Measurements from ENCODE around the gene CROCC2.
A peak's percentile ranks its signal among the peaks of the same experiment; 100 is the strongest.

The CROCC2 gene

GRCh38 chr2:240865391-240865790, 40.7 kb upstream of the CROCC2 start:
- no peak for DNase-seq (ENCODE audit: low read depth in 2 of 2)
- no peak overlapping the region for H3K4me3 ChIP-seq (replicated peaks in 1 of 2; ENCODE audit: low read depth in 2 of 2, low read length in 2 of 2)
- TF ChIP-seq, protein P1, sequence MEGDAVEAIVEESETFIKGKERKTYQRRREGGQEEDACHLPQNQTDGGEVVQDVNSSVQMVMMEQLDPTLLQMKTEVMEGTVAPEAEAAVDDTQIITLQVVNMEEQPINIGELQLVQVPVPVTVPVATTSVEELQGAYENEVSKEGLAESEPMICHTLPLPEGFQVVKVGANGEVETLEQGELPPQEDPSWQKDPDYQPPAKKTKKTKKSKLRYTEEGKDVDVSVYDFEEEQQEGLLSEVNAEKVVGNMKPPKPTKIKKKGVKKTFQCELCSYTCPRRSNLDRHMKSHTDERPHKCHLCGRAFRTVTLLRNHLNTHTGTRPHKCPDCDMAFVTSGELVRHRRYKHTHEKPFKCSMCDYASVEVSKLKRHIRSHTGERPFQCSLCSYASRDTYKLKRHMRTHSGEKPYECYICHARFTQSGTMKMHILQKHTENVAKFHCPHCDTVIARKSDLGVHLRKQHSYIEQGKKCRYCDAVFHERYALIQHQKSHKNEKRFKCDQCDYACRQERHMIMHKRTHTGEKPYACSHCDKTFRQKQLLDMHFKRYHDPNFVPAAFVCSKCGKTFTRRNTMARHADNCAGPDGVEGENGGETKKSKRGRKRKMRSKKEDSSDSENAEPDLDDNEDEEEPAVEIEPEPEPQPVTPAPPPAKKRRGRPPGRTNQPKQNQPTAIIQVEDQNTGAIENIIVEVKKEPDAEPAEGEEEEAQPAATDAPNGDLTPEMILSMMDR (IDR thresholded peaks at IDR 0.05; ENCODE audit: low read depth, low read length): no peak

GRCh38 chr2:240868286-240869108, 37.6 kb upstream of the CROCC2 start, which contains the start of gene AGXT:
TSS of gene AGXT (plus strand) at chr2:240868824. CDS start at chr2:240868866, 42 bp downstream.
- peak; percentile 14 to 72 for DNase-seq (ENCODE audit: low read depth in 2 of 2)
- TF ChIP-seq, protein P1 (IDR thresholded peaks at IDR 0.05; ENCODE audit: low read depth, low read length): no peak
- no peak within 1 kb of the TSS for H3K4me3 ChIP-seq (replicated peaks in 1 of 2; ENCODE audit: low read depth in 2 of 2, low read length in 2 of 2)

GRCh38 chr2:240869109-240869955, 36.8 kb upstream of the CROCC2 start:
- no peak overlapping the region for H3K4me3 ChIP-seq (replicated peaks in 1 of 2; ENCODE audit: low read depth in 2 of 2, low read length in 2 of 2)
- TF ChIP-seq, protein P1 (IDR thresholded peaks at IDR 0.05; ENCODE audit: low read depth, low read length): no peak
- DNase-seq (ENCODE audit: low read depth in 2 of 2): no peak

- TF ChIP-seq, protein P1 (IDR thresholded peaks at IDR 0.05; ENCODE audit: low read depth, low read length): no peak
- H3K4me3 ChIP-seq (replicated peaks in 1 of 2; ENCODE audit: low read depth in 2 of 2, low read length in 2 of 2): no peak overlapping the region
- no peak for DNase-seq (ENCODE audit: low read depth in 2 of 2)
Observed at GRCh38 chr2:240869956-240870875, 35.9 kb upstream of the CROCC2 start.

GRCh38 chr2:240871071-240871958, 34.8 kb upstream of the CROCC2 start:
- TF ChIP-seq, protein P1 (IDR thresholded peaks at IDR 0.05; ENCODE audit: low read depth, low read length): no peak
- H3K4me3 ChIP-seq (replicated peaks in 1 of 2; ENCODE audit: low read depth in 2 of 2, low read length in 2 of 2): no peak overlapping the region
- DNase-seq (ENCODE audit: low read depth in 2 of 2): no peak

Measured in cardiac fibroblast (primary cell).